C4-2B (cell line): ENCODE results near the gene CLN5.

Experiments
- ZFX ChIP-seq: fragments of 450-650 bp; IDR thresholded peaks from 2 replicates; pipeline ENCODE4 v1.6.1; 2017
- TF ChIP-seq, protein P1 (sequence below): fragments of 450-650 bp; conservative IDR thresholded peaks from 2 replicates; pipeline ENCODE4 v1.5.1; 2017; ENCODE audit warnings: mild to moderate bottlenecking

DNA sequence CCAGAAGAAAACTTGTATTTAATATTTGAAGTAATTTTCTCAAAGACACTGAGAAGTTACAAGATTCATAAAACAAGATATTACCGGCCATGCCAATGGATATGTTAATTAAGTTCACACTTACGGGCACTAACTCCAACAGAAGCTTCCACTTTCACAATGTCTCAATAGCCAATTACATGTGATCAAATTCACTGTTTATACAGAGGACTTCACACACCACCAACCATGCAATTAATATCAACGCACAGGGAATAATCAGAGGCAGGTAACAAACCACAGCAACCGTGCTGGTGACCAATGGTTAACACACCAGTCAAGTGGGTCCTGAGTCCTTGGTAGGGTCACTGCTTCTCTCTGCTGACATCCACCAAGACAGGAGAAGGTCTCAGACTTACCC lies 49.5 kb upstream of the CLN5 start:
- TF ChIP-seq, protein P1, sequence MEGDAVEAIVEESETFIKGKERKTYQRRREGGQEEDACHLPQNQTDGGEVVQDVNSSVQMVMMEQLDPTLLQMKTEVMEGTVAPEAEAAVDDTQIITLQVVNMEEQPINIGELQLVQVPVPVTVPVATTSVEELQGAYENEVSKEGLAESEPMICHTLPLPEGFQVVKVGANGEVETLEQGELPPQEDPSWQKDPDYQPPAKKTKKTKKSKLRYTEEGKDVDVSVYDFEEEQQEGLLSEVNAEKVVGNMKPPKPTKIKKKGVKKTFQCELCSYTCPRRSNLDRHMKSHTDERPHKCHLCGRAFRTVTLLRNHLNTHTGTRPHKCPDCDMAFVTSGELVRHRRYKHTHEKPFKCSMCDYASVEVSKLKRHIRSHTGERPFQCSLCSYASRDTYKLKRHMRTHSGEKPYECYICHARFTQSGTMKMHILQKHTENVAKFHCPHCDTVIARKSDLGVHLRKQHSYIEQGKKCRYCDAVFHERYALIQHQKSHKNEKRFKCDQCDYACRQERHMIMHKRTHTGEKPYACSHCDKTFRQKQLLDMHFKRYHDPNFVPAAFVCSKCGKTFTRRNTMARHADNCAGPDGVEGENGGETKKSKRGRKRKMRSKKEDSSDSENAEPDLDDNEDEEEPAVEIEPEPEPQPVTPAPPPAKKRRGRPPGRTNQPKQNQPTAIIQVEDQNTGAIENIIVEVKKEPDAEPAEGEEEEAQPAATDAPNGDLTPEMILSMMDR: no peak
- no peak for TF ChIP-seq ZFX
